Right atrium auricular region (tissue), 2 donors: ENCODE results near the gene IL31RA. TPM values are rescaled to one million over a fixed set of nuclear protein-coding genes. Genes with fewer than 3 reads are reported as not detected.

Experiments used
- DNase-seq: peaks from one replicate; pipeline ENCODE4 v3.0.0-alpha.2; 2019; ENCODE audit warnings: low spot score
- H3K27ac ChIP-seq, 2 donors: fragments of 200-600 bp; sonication (generic); 1 replicate in 1 of 2; 2 replicates in 1 of 2; pipeline ENCODE4 v1.5.1; 2016 to 2019
- H3K27me3 ChIP-seq, 2 donors: fragments of 200-600 bp; sonication (generic); one replicate each; pipeline versions ENCODE4 v1.5.1 to v1.6.0; 2017 to 2019
- H3K36me3 ChIP-seq: fragments of 200-600 bp; sonication (generic); one replicate; pipeline ENCODE4 v1.5.1; 2016
- H3K4me1 ChIP-seq, 2 donors: fragments of 200-600 bp; sonication (generic); one replicate each; pipeline versions ENCODE4 v1.5.1 to v1.6.0; 2017 to 2019
- H3K4me3 ChIP-seq, 2 donors: fragments of 200-600 bp; sonication (generic); 1 replicate in 1 of 2; 2 replicates in 1 of 2; pipeline ENCODE4 v1.5.1; 2017 to 2019; ENCODE audit warnings: mild to moderate bottlenecking in 1 of 2, moderate library complexity in 1 of 2
- H3K9me3 ChIP-seq, 2 donors: fragments of 200-600 bp; sonication (generic); one replicate each; pipeline ENCODE4 v1.5.1; 2019
- total RNA-seq, 2 donors: library from RNA; depleted of rRNA; stranded (reverse); fragments of >200 nt; gene quantifications; one replicate each; pipeline ENCODE4 v1.1.0, GENCODE V29; 2016
- TF ChIP-seq, protein P1 (sequence below), 2 donors: fragments of 200-600 bp; sonication (generic); IDR thresholded peaks; one replicate each; pipeline ENCODE4 v1.5.1; 2019; ENCODE audit warnings: antibody characterized with exemption in 2 of 2

The IL31RA gene
- total RNA-seq, 2 donors from 2014 or later = 0.16 TPM; not detected in 1

DNA sequence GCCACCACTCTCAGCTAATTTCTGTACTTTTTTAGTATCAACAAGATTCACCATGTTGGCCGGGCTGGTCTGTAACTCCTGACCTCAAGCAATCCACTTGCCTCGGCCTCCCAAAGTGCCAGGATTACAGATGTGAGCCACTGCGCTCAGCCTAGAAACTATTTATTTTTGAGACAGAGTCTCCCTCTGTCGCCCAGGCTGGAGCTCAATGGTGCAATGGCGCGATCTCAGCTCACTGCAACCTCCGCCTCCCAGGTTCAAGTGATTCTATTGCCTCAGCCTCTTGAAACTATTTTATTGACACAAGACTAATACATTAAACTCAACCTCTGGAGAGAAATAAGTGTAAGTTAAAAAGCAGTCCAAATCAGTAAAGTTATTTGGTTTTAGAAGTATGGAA lies 109.6 kb downstream of the IL31RA start:
- no peaks in the 10 kb centered on the region for H3K4me1 ChIP-seq
- H3K36me3 ChIP-seq = peaks cover 59% of the 10 kb centered on the region
- TF ChIP-seq, protein P1, sequence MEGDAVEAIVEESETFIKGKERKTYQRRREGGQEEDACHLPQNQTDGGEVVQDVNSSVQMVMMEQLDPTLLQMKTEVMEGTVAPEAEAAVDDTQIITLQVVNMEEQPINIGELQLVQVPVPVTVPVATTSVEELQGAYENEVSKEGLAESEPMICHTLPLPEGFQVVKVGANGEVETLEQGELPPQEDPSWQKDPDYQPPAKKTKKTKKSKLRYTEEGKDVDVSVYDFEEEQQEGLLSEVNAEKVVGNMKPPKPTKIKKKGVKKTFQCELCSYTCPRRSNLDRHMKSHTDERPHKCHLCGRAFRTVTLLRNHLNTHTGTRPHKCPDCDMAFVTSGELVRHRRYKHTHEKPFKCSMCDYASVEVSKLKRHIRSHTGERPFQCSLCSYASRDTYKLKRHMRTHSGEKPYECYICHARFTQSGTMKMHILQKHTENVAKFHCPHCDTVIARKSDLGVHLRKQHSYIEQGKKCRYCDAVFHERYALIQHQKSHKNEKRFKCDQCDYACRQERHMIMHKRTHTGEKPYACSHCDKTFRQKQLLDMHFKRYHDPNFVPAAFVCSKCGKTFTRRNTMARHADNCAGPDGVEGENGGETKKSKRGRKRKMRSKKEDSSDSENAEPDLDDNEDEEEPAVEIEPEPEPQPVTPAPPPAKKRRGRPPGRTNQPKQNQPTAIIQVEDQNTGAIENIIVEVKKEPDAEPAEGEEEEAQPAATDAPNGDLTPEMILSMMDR (IDR thresholded peaks at IDR 0.05) = no peak
- H3K4me3 ChIP-seq = no peak overlapping the region
- H3K27ac ChIP-seq = no peak overlapping the region
- H3K27me3 ChIP-seq = no peaks in the 10 kb centered on the region
- DNase-seq = no peak
- no peaks in the 10 kb centered on the region for H3K9me3 ChIP-seq

DNA sequence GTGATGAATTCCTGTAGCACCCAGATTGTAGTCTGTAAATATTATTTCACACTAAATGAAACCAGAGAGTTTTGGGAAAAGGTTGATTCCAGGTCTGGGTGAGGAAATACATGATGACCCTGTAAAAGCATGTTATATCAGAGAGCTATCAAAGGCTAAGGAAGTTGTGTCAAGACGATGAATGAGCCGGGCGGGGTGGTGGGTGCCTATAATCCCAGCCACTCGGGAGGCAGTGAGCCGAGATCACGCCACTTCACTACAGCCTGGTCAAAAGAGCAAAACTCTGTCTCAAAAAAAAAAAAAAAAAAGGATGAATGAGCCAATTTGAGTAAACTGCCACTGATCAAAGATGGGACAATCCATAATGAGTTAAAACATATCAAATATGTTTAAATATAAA lies 114.4 kb downstream of the IL31RA start:
- DNase-seq = no peak
- Histone ChIP-seq H3K27ac (no peak overlapping the region), H3K9me3 (no peaks in the 10 kb centered on the region), H3K4me1 (peaks cover 0 to 11% of the 10 kb centered on the region in 2 donors), H3K27me3 (no peaks in the 10 kb centered on the region), H3K4me3 (no peak overlapping the region), H3K36me3 (peaks cover 40% of the 10 kb centered on the region)
- TF ChIP-seq, protein P1 (IDR thresholded peaks at IDR 0.05) = no peak

DNA sequence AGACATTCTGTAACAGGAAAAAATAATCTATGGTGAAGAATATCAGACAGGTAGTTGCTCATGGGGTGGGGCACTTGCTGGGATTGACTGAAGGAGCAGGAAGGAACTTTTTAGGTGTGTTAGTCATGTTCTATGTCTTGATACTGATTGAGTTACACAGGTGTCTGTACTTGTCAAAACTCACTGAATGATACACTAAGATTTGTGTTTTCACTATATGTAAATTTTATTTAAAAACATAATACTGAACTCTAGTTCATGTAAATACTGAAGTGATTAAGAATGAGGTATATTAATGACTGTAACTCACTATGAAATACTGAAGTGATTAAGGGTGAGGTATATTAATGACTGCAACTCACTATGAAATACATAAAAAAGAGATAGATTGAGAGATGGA lies 115.1 kb downstream of the IL31RA start:
- TF ChIP-seq, protein P1 (IDR thresholded peaks at IDR 0.05) = no peak
- Histone ChIP-seq H3K27ac (no peak overlapping the region), H3K36me3 (peaks cover 32% of the 10 kb centered on the region), H3K27me3 (no peaks in the 10 kb centered on the region), H3K4me3 (no peak overlapping the region), H3K4me1 (peaks cover 0 to 13% of the 10 kb centered on the region in 2 donors), H3K9me3 (no peaks in the 10 kb centered on the region)
- DNase-seq = no peak

DNA sequence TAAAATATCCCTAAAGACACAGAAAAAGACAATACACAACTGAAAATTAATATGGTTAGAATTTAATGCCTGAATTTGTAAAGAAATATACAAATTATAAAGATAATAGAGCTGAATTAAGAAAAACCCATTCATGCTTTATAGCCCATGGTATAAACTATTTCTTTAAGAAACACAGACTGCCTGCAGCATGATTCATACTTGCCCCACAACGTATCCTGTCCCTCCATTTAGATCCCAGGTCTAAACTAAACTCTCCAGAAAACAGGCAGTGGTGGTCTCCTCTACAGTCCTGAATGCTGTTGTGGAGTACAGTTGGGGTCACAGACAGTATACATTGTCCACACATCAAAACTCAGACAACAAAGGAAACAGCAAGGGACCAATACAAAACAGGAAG lies 118.8 kb downstream of the IL31RA start:
- TF ChIP-seq, protein P1 (IDR thresholded peaks at IDR 0.05) = no peak
- H3K27ac ChIP-seq = no peak overlapping the region
- no peak overlapping the region for H3K4me3 ChIP-seq
- peaks cover 0 to 21% of the 10 kb centered on the region in 2 donors for H3K4me1 ChIP-seq
- H3K27me3 ChIP-seq = no peaks in the 10 kb centered on the region
- peaks cover 26% of the 10 kb centered on the region for H3K36me3 ChIP-seq
- no peak for DNase-seq
- H3K9me3 ChIP-seq = no peaks in the 10 kb centered on the region

Other genes starting within 250 kb of the IL31RA start
- 1 to 10 TPM; 4.8 to 9.1 TPM for gene SLC38A9, start 139.0 kb upstream of the IL31RA start, total RNA-seq
- not detected for gene DDX4, start 113.3 kb upstream of the IL31RA start, total RNA-seq
- 100 to 1,000 TPM; 244 to 263 TPM for gene IL6ST, start 143.6 kb downstream of the IL31RA start, total RNA-seq